Measurements from ENCODE around the gene INSR. TPM values are rescaled to one million over a fixed set of nuclear protein-coding genes. Genes with fewer than 3 reads are reported as not detected.

INSR gene
- total RNA-seq, 1 donor from 2014 or later = 96.4 TPM

GRCh38 chr19:7197760-7198696, 96.2 kb downstream of the INSR start:
- DNase-seq (ENCODE audit: low spot score) (peak; percentile 94), ATAC-seq (peak; percentile 83)

GRCh38 chr19:7197119-7197759, 97.0 kb downstream of the INSR start:
- ATAC-seq (peak; percentile 68), DNase-seq (ENCODE audit: low spot score) (peak; percentile 85)

- DNase-seq (ENCODE audit: low spot score) (no peak), ATAC-seq (no peak)
Observed at GRCh38 chr19:7196763-7197118, 97.5 kb downstream of the INSR start.

GRCh38 chr19:7195046-7195445, 99.2 kb downstream of the INSR start:
- DNase-seq (ENCODE audit: low spot score) (no peak), ATAC-seq (no peak)

- ATAC-seq (no peak), DNase-seq (ENCODE audit: low spot score) (no peak)
Observed at GRCh38 chr19:7194566-7194965, 99.6 kb downstream of the INSR start.

GRCh38 chr19:7191946-7192691, 102.1 kb downstream of the INSR start:
- ATAC-seq = no peak
- DNase-seq (ENCODE audit: low spot score) = no peak

GRCh38 chr19:7188698-7189629, 105.2 kb downstream of the INSR start:
- DNase-seq (ENCODE audit: low spot score) (no peak), ATAC-seq (peak; percentile 63)

- no peak for DNase-seq (ENCODE audit: low spot score)
- ATAC-seq = peak; percentile 11
Observed at GRCh38 chr19:7187605-7188339, 106.4 kb downstream of the INSR start.

- ATAC-seq = no peak
Observed at GRCh38 chr19:7182489-7182888, 111.7 kb downstream of the INSR start.

GRCh38 chr19:7179917-7180306, 114.3 kb downstream of the INSR start:
- no peak for ATAC-seq

More at GRCh38 chr19:7182489-7182888, 111.7 kb downstream of the INSR start:
- no peak for DNase-seq (ENCODE audit: low spot score)

GRCh38 chr19:7177926-7178325, 116.3 kb downstream of the INSR start:
- no peak for DNase-seq (ENCODE audit: low spot score)
- no peak for ATAC-seq

More at GRCh38 chr19:7179917-7180306, 114.3 kb downstream of the INSR start:
- DNase-seq (ENCODE audit: low spot score) = no peak

- no peak for ATAC-seq
- DNase-seq (ENCODE audit: low spot score) = no peak
Observed at GRCh38 chr19:7176792-7177191, 117.4 kb downstream of the INSR start.

- DNase-seq (ENCODE audit: low spot score) (no peak), ATAC-seq (no peak)
Observed at GRCh38 chr19:7172794-7173193, 121.4 kb downstream of the INSR start.

- no peak for DNase-seq (ENCODE audit: low spot score)
Observed at GRCh38 chr19:7170983-7171382, 123.2 kb downstream of the INSR start.

GRCh38 chr19:7168941-7169340, 125.3 kb downstream of the INSR start:
- ATAC-seq (no peak), DNase-seq (ENCODE audit: low spot score) (no peak)

More at GRCh38 chr19:7170983-7171382, 123.2 kb downstream of the INSR start:
- ATAC-seq = no peak

- DNase-seq (ENCODE audit: low spot score) (no peak), ATAC-seq (no peak)
Observed at GRCh38 chr19:7161292-7161691, 132.9 kb downstream of the INSR start.

GRCh38 chr19:7159105-7159933, 134.9 kb downstream of the INSR start:
- DNase-seq (ENCODE audit: low spot score) = no peak
- ATAC-seq = peak; percentile 13

GRCh38 chr19:7153022-7153421, 141.2 kb downstream of the INSR start:
- ATAC-seq (no peak), DNase-seq (ENCODE audit: low spot score) (no peak)

- ATAC-seq = peak; percentile 80
- DNase-seq (ENCODE audit: low spot score) = peak; percentile 66
Observed at GRCh38 chr19:7152568-7152967, 141.6 kb downstream of the INSR start.

All from left lobe of liver (tissue), 2 donors.